CD14-positive monocyte (primary cell): ENCODE data around the gene TOX3. TPM values are rescaled to one million over a fixed set of nuclear protein-coding genes. Genes with fewer than 3 reads are reported as not detected.

Experiments used
- DNase-seq, 3 donors: peaks; one replicate each; pipeline ENCODE4 v3.0.0-alpha.2; 2011 to 2022
- H2AFZ ChIP-seq: 2 replicates; pipeline ENCODE4 v1.6.0; 2012; ENCODE audit warnings: mild to moderate bottlenecking, low read depth, low read length, inconsistent platforms; ENCODE audit not compliant: insufficient read depth, poor library complexity, severe bottlenecking
- H3K27ac ChIP-seq, 2 donors: 1 replicate in 1 of 2; 2 replicates in 1 of 2; pipeline ENCODE4 v1.5.1; 2012 to 2013; ENCODE audit warnings: low read length in 2 of 2, control low read depth in 1 of 2, inconsistent platforms in 1 of 2, low read depth in 1 of 2, mild to moderate bottlenecking in 1 of 2
- H3K27me3 ChIP-seq, 2 donors: one replicate each; pipeline versions ENCODE4 v1.6.0 to v1.6.1; 2011 to 2013; ENCODE audit warnings: low read length in 2 of 2; ENCODE audit not compliant: control insufficient read depth in 2 of 2, insufficient read depth in 2 of 2
- H3K36me3 ChIP-seq, 2 donors: replicated peaks in 1 of 2; 1 replicate in 1 of 2; 2 replicates in 1 of 2; pipeline versions ENCODE4 v1.5.1 to v1.6.1; 2012 to 2013; ENCODE audit warnings: low read length in 2 of 2, control low read depth in 1 of 2, inconsistent platforms in 1 of 2, mild to moderate bottlenecking in 1 of 2; ENCODE audit not compliant: insufficient read depth in 2 of 2, control insufficient read depth in 1 of 2
- H3K4me1 ChIP-seq, 2 donors: 1 replicate in 1 of 2; 2 replicates in 1 of 2; pipeline versions ENCODE4 v1.5.1 to v1.6.1; 2012 to 2013; ENCODE audit warnings: low read length in 2 of 2, control low read depth in 1 of 2, inconsistent platforms in 1 of 2, mild to moderate bottlenecking in 1 of 2, moderate library complexity in 1 of 2; ENCODE audit not compliant: insufficient read depth in 2 of 2, control insufficient read depth in 1 of 2
- H3K4me2 ChIP-seq: replicated peaks from 2 replicates; pipeline ENCODE3; 2012; ENCODE audit warnings: low read length, moderate library complexity, mild to moderate bottlenecking; ENCODE audit not compliant: poor library complexity, severe bottlenecking; ENCODE audit errors: extremely low read depth
- H3K4me3 ChIP-seq, 3 experiments: fragments of 200-600 bp in 1 of 3; sonication (generic) in 1 of 3; replicated peaks in 1 of 3; 1 replicate in 2 of 3; 2 replicates in 1 of 3; pipeline ENCODE4 v1.5.1; 2011 to 2013; ENCODE audit warnings: low read length in 3 of 3, mild to moderate bottlenecking in 3 of 3, control low read depth in 2 of 3, low read depth in 2 of 3, inconsistent platforms in 1 of 3, moderate library complexity in 1 of 3
- H3K79me2 ChIP-seq: 2 replicates; pipeline ENCODE4 v1.6.0; 2012; ENCODE audit warnings: mild to moderate bottlenecking, control low read depth, inconsistent platforms, low read length, moderate library complexity; ENCODE audit not compliant: insufficient read depth
- H3K9ac ChIP-seq: 2 replicates; pipeline ENCODE4 v1.6.0; 2017; ENCODE audit warnings: low read length, mild to moderate bottlenecking; ENCODE audit not compliant: insufficient read depth, poor library complexity, severe bottlenecking
- H3K9me3 ChIP-seq, 2 donors: replicated peaks in 1 of 2; 1 replicate in 1 of 2; 2 replicates in 1 of 2; pipeline versions ENCODE4 v1.5.1 to v1.6.1; 2012 to 2013; ENCODE audit warnings: low read length in 2 of 2, control low read depth in 1 of 2; ENCODE audit not compliant: control insufficient read depth in 1 of 2, insufficient read depth in 1 of 2
- H4K20me1 ChIP-seq: 2 replicates; pipeline ENCODE4 v1.6.0; 2012; ENCODE audit warnings: mild to moderate bottlenecking, low read length, control low read depth, moderate library complexity; ENCODE audit not compliant: insufficient read depth
- H3K27ac Mint-ChIP-seq, 7 donors: one replicate each; pipeline ENCODE4 v1.8.0; 2020; ENCODE audit warnings: mild to moderate bottlenecking in 7 of 7, mixed read lengths in 7 of 7, moderate library complexity in 6 of 7, inconsistent platforms in 2 of 7
- H3K27me3 Mint-ChIP-seq, 3 donors: one replicate each; pipeline ENCODE4 v1.8.0; 2021 to 2022; ENCODE audit warnings: low read depth in 3 of 3, mild to moderate bottlenecking in 3 of 3, mixed read lengths in 3 of 3, moderate library complexity in 3 of 3, inconsistent platforms in 1 of 3
- H3K36me3 Mint-ChIP-seq, 2 donors: one replicate each; pipeline ENCODE4 v1.8.0; 2020; ENCODE audit warnings: mixed read lengths in 2 of 2, inconsistent platforms in 1 of 2, mild to moderate bottlenecking in 1 of 2
- H3K4me1 Mint-ChIP-seq: one replicate; pipeline ENCODE4 v1.8.0; 2020; ENCODE audit warnings: mild to moderate bottlenecking, mixed read lengths
- H3K4me3 Mint-ChIP-seq, 2 donors: one replicate each; pipeline ENCODE4 v1.8.0; 2020; ENCODE audit warnings: mild to moderate bottlenecking in 2 of 2, mixed read lengths in 2 of 2, moderate library complexity in 1 of 2
- H3K9me3 Mint-ChIP-seq, 7 donors: one replicate each; pipeline ENCODE4 v1.8.0; 2020 to 2022; ENCODE audit warnings: mixed read lengths in 7 of 7, mild to moderate bottlenecking in 6 of 7, moderate library complexity in 6 of 7, inconsistent platforms in 2 of 7
- CTCF ChIP-seq: fragments of 200-600 bp; IDR thresholded peaks from one replicate; pipeline ENCODE4 v1.8.0; 2022; ENCODE audit warnings: antibody characterized with exemption, mild to moderate bottlenecking
- WGBS: methylation state at CpG from one replicate; pipeline ENCODE4 v1.1.5; 2013; ENCODE audit warnings: missing lambda C conversion rate; ENCODE audit not compliant: insufficient coverage; 5-methylcytosine and 5-hydroxymethylcytosine counted together
- intact Hi-C, 2 donors: fragments of 100-400 bp; cut with micrococcal nuclease; formaldehyde crosslinking; loops; one replicate each; pipeline versions ENCODE4 v1.15.0 to v1.15.1; 2023
- polyA plus RNA-seq, 3 donors: library from polyadenylated mRNA; depleted of rRNA in 1 of 3; unstranded in 2 of 3; stranded (reverse) in 1 of 3; fragments of 300-500 nt in 2 of 3; fragments of >200 nt in 1 of 3; fragmentation: Illumina TruSeq in 2 of 3; gene quantifications; 1 replicate in 2 of 3; 2 replicates in 1 of 3; pipeline ENCODE4 v1.2.3, GENCODE V29; 2012 to 2021

Gene TOX3
- polyA plus RNA-seq, 3 donors, result not detected

- Histone ChIP-seq H3K4me3 (no peak overlapping the region), H3K4me2 (no peak overlapping the region), H3K79me2 (no peaks in the 10 kb centered on the region), H4K20me1 (no peaks in the 10 kb centered on the region), H3K4me1 (no peaks in the 10 kb centered on the region), H3K27ac (no peak overlapping the region), H3K27me3 (no peaks in the 10 kb centered on the region), H3K9ac (no peak overlapping the region), H3K36me3 (no peaks in the 10 kb centered on the region), H3K9me3 (no peaks in the 10 kb centered on the region), H2AFZ (no peak overlapping the region)
- TF ChIP-seq CTCF, result no peak
- WGBS, result no CpG with 5 or more reads among the region's 3 CpGs
- peaks cover 0 to 1% (median 0%) of the 10 kb centered on the region in 3 donors for H3K27me3 Mint-ChIP-seq
- H3K36me3 Mint-ChIP-seq, result no peaks in the 10 kb centered on the region
- H3K4me1 Mint-ChIP-seq, result no peaks in the 10 kb centered on the region
- peaks cover 0 to 7% (median 3%) of the 10 kb centered on the region in 7 donors for H3K9me3 Mint-ChIP-seq
- H3K27ac Mint-ChIP-seq, result no peak overlapping the region
- DNase-seq, result no peak
- no peak overlapping the region for H3K4me3 Mint-ChIP-seq
- intact Hi-C loops, result no loop called here
Observed at GRCh38 chr16:52456368-52456767, 90.6 kb downstream of the TOX3 start.

- no peak overlapping the region for H2AFZ ChIP-seq
- Mint-ChIP-seq H3K4me1 (no peaks in the 10 kb centered on the region), H3K9me3 (peaks cover 0 to 7% (median 3%) of the 10 kb centered on the region in 7 donors), H3K27ac (no peak overlapping the region), H3K4me3 (no peak overlapping the region), H3K27me3 (peaks cover 0 to 1% (median 0%) of the 10 kb centered on the region in 3 donors), H3K36me3 (no peaks in the 10 kb centered on the region)
- no peaks in the 10 kb centered on the region for H3K79me2 ChIP-seq
- no peak for TF ChIP-seq CTCF
- H4K20me1 ChIP-seq, result no peaks in the 10 kb centered on the region
- H3K27ac ChIP-seq, result no peak overlapping the region
- no peaks in the 10 kb centered on the region for H3K36me3 ChIP-seq
- no peak for DNase-seq
- intact Hi-C loops, result no loop called here
- no peaks in the 10 kb centered on the region for H3K9me3 ChIP-seq
- WGBS, result 82% methylated on average over 3 of the region's 3 CpGs
- H3K9ac ChIP-seq, result no peak overlapping the region
- no peaks in the 10 kb centered on the region for H3K27me3 ChIP-seq
- H3K4me2 ChIP-seq, result no peak overlapping the region
- no peaks in the 10 kb centered on the region for H3K4me1 ChIP-seq
- H3K4me3 ChIP-seq, result no peak overlapping the region
Observed at GRCh38 chr16:52455549-52456277, 91.2 kb downstream of the TOX3 start.
